HG03139 (cell line): ENCODE results near the gene MAPK8IP3.

Experiments
- ATAC-seq: cut with Tn5 transposase; IDR thresholded peaks from one replicate; pipeline ENCODE4 v1.9.1; 2021; ENCODE audit not compliant: unreplicated experiment

The MAPK8IP3 gene

GRCh38 chr16:1800701-1801100 is 94.7 kb downstream of the MAPK8IP3 start:
- ATAC-seq, result no peak

- ATAC-seq, result no peak
Measured at GRCh38 chr16:1807626-1808025, 101.6 kb downstream of the MAPK8IP3 start.

- no peak for ATAC-seq
Measured at GRCh38 chr16:1808691-1809090, 102.7 kb downstream of the MAPK8IP3 start.

GRCh38 chr16:1809281-1809801 is 103.3 kb downstream of the MAPK8IP3 start:
- no peak for ATAC-seq

- ATAC-seq, result no peak
Measured at GRCh38 chr16:1810106-1810505, 104.1 kb downstream of the MAPK8IP3 start.

- no peak for ATAC-seq
Measured at GRCh38 chr16:1810536-1810935, 104.5 kb downstream of the MAPK8IP3 start.

- no peak for ATAC-seq
Measured at GRCh38 chr16:1812732-1813163, 106.8 kb downstream of the MAPK8IP3 start.

GRCh38 chr16:1815461-1815860 is 109.5 kb downstream of the MAPK8IP3 start:
- ATAC-seq, result no peak

GRCh38 chr16:1816396-1817275 is 110.6 kb downstream of the MAPK8IP3 start:
- no peak for ATAC-seq

- ATAC-seq, result no peak
Measured at GRCh38 chr16:1817276-1817589, 111.2 kb downstream of the MAPK8IP3 start.

- ATAC-seq, result no peak
Measured at GRCh38 chr16:1817716-1818115, 111.7 kb downstream of the MAPK8IP3 start.

GRCh38 chr16:1818204-1818872 is 112.3 kb downstream of the MAPK8IP3 start:
- no peak for ATAC-seq

- no peak for ATAC-seq
Measured at GRCh38 chr16:1818873-1819525, 113.0 kb downstream of the MAPK8IP3 start.

- ATAC-seq, result no peak
Measured at GRCh38 chr16:1819611-1820010, 113.6 kb downstream of the MAPK8IP3 start.
